Right atrium auricular region (tissue), 2 donors: ENCODE results near the gene OAT. TPM values are rescaled to one million over a fixed set of nuclear protein-coding genes. Genes with fewer than 3 reads are reported as not detected.

Experiments used
- DNase-seq: peaks from one replicate; pipeline ENCODE4 v3.0.0-alpha.2; 2019; ENCODE audit warnings: low spot score
- H3K27ac ChIP-seq, 2 donors: fragments of 200-600 bp; sonication (generic); 1 replicate in 1 of 2; 2 replicates in 1 of 2; pipeline ENCODE4 v1.5.1; 2016 to 2019
- H3K27me3 ChIP-seq, 2 donors: fragments of 200-600 bp; sonication (generic); one replicate each; pipeline versions ENCODE4 v1.5.1 to v1.6.0; 2017 to 2019
- H3K36me3 ChIP-seq: fragments of 200-600 bp; sonication (generic); one replicate; pipeline ENCODE4 v1.5.1; 2016
- H3K4me1 ChIP-seq, 2 donors: fragments of 200-600 bp; sonication (generic); one replicate each; pipeline versions ENCODE4 v1.5.1 to v1.6.0; 2017 to 2019
- H3K4me3 ChIP-seq, 2 donors: fragments of 200-600 bp; sonication (generic); 1 replicate in 1 of 2; 2 replicates in 1 of 2; pipeline ENCODE4 v1.5.1; 2017 to 2019; ENCODE audit warnings: mild to moderate bottlenecking in 1 of 2, moderate library complexity in 1 of 2
- H3K9me3 ChIP-seq, 2 donors: fragments of 200-600 bp; sonication (generic); one replicate each; pipeline ENCODE4 v1.5.1; 2019
- CTCF ChIP-seq, 2 donors: fragments of 200-600 bp; sonication (generic); IDR thresholded peaks; one replicate each; pipeline ENCODE4 v1.5.1; 2019; ENCODE audit warnings: antibody characterized with exemption in 2 of 2
- total RNA-seq, 2 donors: library from RNA; depleted of rRNA; stranded (reverse); fragments of >200 nt; gene quantifications; one replicate each; pipeline ENCODE4 v1.1.0, GENCODE V29; 2016

OAT gene
- total RNA-seq, 2 donors from 2014 or later, result 42.1 to 49.8 TPM

- H3K4me3 ChIP-seq, result no peak overlapping the region
- DNase-seq, result no peak
- H3K27me3 ChIP-seq, result no peaks in the 10 kb centered on the region
- peaks cover 50% of the 10 kb centered on the region for H3K36me3 ChIP-seq
- no peaks in the 10 kb centered on the region for H3K9me3 ChIP-seq
- TF ChIP-seq CTCF (IDR thresholded peaks at IDR 0.05), result no peak
- H3K27ac ChIP-seq, result no peak overlapping the region
- H3K4me1 ChIP-seq, result peaks cover 0 to 4% of the 10 kb centered on the region in 2 donors
Observed at GRCh38 chr10:124408357-124408756, 10.4 kb downstream of the OAT start.

DNA sequence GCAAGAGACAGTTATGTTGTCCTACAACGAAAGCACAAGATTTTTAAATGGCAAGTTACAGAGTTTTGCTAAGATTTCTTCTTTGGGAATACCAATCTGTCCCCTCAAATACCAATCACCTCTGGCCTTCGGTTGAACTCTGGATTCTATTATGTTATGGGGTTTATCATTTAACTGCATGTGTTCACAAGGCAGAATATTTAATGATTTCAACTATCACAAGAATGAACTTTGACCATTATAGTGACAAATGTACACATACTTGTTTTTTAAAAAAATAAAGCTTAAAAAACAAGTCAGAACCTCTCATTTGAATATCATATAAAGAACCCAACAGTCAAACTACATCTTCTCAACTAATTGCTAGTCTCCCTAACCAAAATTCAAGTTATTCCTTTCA is 11.3 kb downstream of the OAT start:
- peaks cover 0 to 6% of the 10 kb centered on the region in 2 donors for H3K4me1 ChIP-seq
- H3K9me3 ChIP-seq, result no peaks in the 10 kb centered on the region
- no peak overlapping the region for H3K27ac ChIP-seq
- no peak for TF ChIP-seq CTCF (IDR thresholded peaks at IDR 0.05)
- H3K4me3 ChIP-seq, result no peak overlapping the region
- DNase-seq, result no peak
- H3K36me3 ChIP-seq, result peaks cover 59% of the 10 kb centered on the region
- H3K27me3 ChIP-seq, result no peaks in the 10 kb centered on the region

DNA sequence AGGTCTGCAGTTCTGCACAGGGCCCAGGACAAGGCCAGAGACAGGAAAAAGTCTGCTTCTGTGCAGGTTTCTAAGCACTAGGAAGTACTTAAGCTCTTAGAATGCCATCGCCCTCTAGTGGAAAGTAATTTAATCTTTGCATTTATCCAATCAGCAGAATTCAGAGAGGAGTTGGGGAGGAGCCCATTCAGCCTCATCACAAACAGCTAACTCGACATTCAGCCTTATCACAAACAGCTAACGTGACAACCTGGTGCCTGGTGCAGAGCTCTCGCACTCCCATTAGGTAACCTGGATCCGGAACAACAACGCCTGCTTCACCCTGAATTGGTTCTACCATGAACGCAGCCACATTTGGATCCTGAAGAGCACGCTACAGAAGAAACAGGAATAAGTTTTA is 15.2 kb downstream of the OAT start:
- no peak for DNase-seq
- peaks cover 80% of the 10 kb centered on the region for H3K36me3 ChIP-seq

GRCh38 chr10:124402273-124402672 is 16.4 kb downstream of the OAT start:
- no peak for TF ChIP-seq CTCF (IDR thresholded peaks at IDR 0.05)
- Histone ChIP-seq H3K4me1 (peaks cover 0 to 6% of the 10 kb centered on the region in 2 donors), H3K27me3 (no peaks in the 10 kb centered on the region), H3K27ac (no peak overlapping the region), H3K4me3 (no peak overlapping the region), H3K36me3 (peaks cover 82% of the 10 kb centered on the region), H3K9me3 (no peaks in the 10 kb centered on the region)
- DNase-seq, result no peak

More for the DNA sequence above, 15.2 kb downstream of the OAT start:
- no peak overlapping the region for H3K27ac ChIP-seq
- H3K4me1 ChIP-seq, result peaks cover 0 to 6% of the 10 kb centered on the region in 2 donors
- no peaks in the 10 kb centered on the region for H3K9me3 ChIP-seq
- H3K27me3 ChIP-seq, result no peaks in the 10 kb centered on the region
- H3K4me3 ChIP-seq, result no peak overlapping the region
- peak; percentile 38 to 73 for TF ChIP-seq CTCF (IDR thresholded peaks at IDR 0.05)

GRCh38 chr10:124401633-124402032 is 17.1 kb downstream of the OAT start:
- no peak for TF ChIP-seq CTCF (IDR thresholded peaks at IDR 0.05)
- DNase-seq, result no peak
- Histone ChIP-seq H3K27ac (no peak overlapping the region), H3K27me3 (no peaks in the 10 kb centered on the region), H3K4me3 (no peak overlapping the region), H3K9me3 (no peaks in the 10 kb centered on the region), H3K4me1 (peaks cover 0 to 6% of the 10 kb centered on the region in 2 donors), H3K36me3 (peaks cover 82% of the 10 kb centered on the region)

GRCh38 chr10:124394583-124394982 is 24.1 kb downstream of the OAT start:
- H3K4me1 ChIP-seq, result peaks cover 0 to under 1% of the 10 kb centered on the region in 2 donors
- no peak for DNase-seq
- H3K27me3 ChIP-seq, result no peaks in the 10 kb centered on the region
- no peak overlapping the region for H3K27ac ChIP-seq
- H3K9me3 ChIP-seq, result no peaks in the 10 kb centered on the region
- TF ChIP-seq CTCF (IDR thresholded peaks at IDR 0.05), result no peak
- H3K4me3 ChIP-seq, result no peak overlapping the region
- peaks cover 27% of the 10 kb centered on the region for H3K36me3 ChIP-seq
